Measurements from ENCODE around the gene TTC7B.
A peak's percentile ranks its signal among the peaks of the same experiment; 100 is the strongest.

The TTC7B gene

GRCh38 chr14:90491221-90491885, 324.9 kb downstream of the TTC7B start:
- Histone ChIP-seq H3K36me3 (no peaks in the 10 kb centered on the region), H3K4me3 (ENCODE audit: low read depth, low read length) (no peak overlapping the region), H3K9me3 (no peaks in the 10 kb centered on the region; the same call in 1 of the 2 replicates), H3K4me1 (peaks cover 33% of the 10 kb centered on the region), H3K27me3 (no peaks in the 10 kb centered on the region)
- DNase-seq: peak; percentile 77
- TF ChIP-seq CTCF (IDR thresholded peaks at IDR 0.05; ENCODE audit: low read depth, low read length): no peak

DNA sequence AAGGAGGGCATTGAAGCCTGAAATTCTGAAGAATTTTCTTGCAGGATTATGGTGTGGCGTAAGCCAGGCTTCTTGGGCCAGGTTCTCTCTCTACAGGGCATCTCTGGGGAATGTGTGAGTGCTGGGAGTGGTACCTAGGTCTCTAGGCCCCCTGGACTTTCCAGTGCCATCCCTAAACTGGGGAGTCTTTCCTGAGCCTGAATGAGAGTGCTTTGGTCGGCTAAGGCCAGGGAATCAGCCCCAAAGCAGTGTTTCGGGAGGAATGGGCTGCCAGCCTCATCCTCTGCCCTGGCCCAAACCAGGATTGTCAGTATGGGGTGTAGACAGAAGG, 325.5 kb downstream of the TTC7B start:
- no peaks in the 10 kb centered on the region for H3K27me3 ChIP-seq
- no peaks in the 10 kb centered on the region; the same call in 1 of the 2 replicates for H3K9me3 ChIP-seq
- TF ChIP-seq CTCF (IDR thresholded peaks at IDR 0.05; ENCODE audit: low read depth, low read length): no peak
- H3K36me3 ChIP-seq: no peaks in the 10 kb centered on the region
- no peak for DNase-seq
- H3K4me1 ChIP-seq: peaks cover 33% of the 10 kb centered on the region
- no peak overlapping the region for H3K4me3 ChIP-seq (ENCODE audit: low read depth, low read length)

DNA sequence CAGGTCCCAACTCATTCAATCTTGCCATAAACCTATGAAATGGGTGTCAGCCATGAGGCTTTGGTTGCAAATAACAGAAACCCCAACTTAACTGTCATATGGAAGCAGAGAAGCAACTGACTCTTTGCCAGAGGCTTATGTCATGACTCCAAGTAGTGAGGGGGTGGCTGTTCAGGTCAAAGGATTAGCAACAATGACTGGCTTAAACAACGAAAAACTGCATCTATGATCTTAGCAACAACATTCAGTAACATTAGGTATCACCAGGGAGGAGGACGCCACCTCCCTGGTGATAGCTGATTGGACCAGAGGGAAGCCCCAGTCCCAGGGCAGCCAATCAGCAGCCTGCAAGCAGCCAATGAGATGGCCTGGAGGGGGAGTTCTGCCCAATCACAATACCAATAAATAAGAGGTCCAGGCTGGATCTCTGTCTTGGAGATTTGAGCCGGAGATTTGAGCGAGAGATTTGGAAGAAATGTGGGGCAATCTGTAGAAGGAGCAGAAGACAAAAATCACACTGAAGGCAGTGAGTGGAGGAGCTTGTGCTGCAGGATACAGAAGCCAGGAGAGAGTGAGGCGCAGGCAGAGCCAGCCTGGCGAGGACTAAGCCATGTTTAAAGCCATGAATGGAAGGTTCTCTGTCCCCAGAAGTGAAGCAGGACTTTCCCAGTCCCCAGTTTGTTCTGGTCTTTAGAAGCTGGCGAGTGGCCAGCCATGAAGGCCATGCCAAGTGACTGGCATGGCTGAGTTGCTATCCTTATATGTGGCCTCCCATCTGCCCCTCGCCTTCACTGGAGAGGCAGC, 326.1 kb downstream of the TTC7B start:
- DNase-seq: no peak
- H3K4me1 ChIP-seq: peaks cover 33% of the 10 kb centered on the region
- H3K4me3 ChIP-seq (ENCODE audit: low read depth, low read length): no peak overlapping the region
- no peaks in the 10 kb centered on the region for H3K36me3 ChIP-seq
- no peak for TF ChIP-seq CTCF (IDR thresholded peaks at IDR 0.05; ENCODE audit: low read depth, low read length)
- H3K27me3 ChIP-seq: no peaks in the 10 kb centered on the region
- H3K9me3 ChIP-seq: no peaks in the 10 kb centered on the region; the same call in 1 of the 2 replicates

GRCh38 chr14:90489306-90489705, 326.9 kb downstream of the TTC7B start:
- Histone ChIP-seq H3K27me3 (no peaks in the 10 kb centered on the region), H3K4me1 (peaks cover 33% of the 10 kb centered on the region), H3K4me3 (ENCODE audit: low read depth, low read length) (no peak overlapping the region), H3K9me3 (no peaks in the 10 kb centered on the region; the same call in 1 of the 2 replicates), H3K36me3 (no peaks in the 10 kb centered on the region)
- no peak for TF ChIP-seq CTCF (IDR thresholded peaks at IDR 0.05; ENCODE audit: low read depth, low read length)
- no peak for DNase-seq

- no peaks in the 10 kb centered on the region; the same call in 1 of the 2 replicates for H3K9me3 ChIP-seq
- H3K4me3 ChIP-seq (ENCODE audit: low read depth, low read length): no peak overlapping the region
- DNase-seq: no peak
- no peak for TF ChIP-seq CTCF (IDR thresholded peaks at IDR 0.05; ENCODE audit: low read depth, low read length)
- peaks cover 33% of the 10 kb centered on the region for H3K4me1 ChIP-seq
- no peaks in the 10 kb centered on the region for H3K27me3 ChIP-seq
- no peaks in the 10 kb centered on the region for H3K36me3 ChIP-seq
These were observed 328.0 kb downstream of the TTC7B start for GRCh38 chr14:90488256-90488655.

DNA sequence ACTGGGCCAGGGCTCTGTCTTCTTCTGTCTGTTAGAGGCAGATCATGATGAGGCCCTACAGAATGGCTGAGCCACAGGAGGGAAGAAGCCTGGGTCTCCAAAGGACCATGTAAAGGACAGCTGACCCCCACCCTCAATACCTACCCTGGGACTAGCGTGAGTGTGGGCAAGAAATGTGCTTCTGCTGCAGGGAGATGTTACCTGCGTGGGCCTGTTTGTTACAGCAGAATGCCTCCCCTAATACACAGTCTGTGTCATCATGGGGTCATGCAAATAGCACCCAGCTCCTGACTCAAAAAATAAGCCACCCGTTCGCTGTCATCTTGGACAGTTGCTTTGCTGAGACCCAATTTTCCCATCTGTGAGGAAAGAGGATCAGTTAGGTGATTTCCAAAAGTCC, 328.8 kb downstream of the TTC7B start:
- Histone ChIP-seq H3K27me3 (no peaks in the 10 kb centered on the region), H3K4me3 (ENCODE audit: low read depth, low read length) (no peak overlapping the region), H3K4me1 (peaks cover 33% of the 10 kb centered on the region), H3K36me3 (no peaks in the 10 kb centered on the region), H3K9me3 (no peaks in the 10 kb centered on the region; the same call in 1 of the 2 replicates)
- no peak for TF ChIP-seq CTCF (IDR thresholded peaks at IDR 0.05; ENCODE audit: low read depth, low read length)
- DNase-seq: no peak

All from BE2C (cell line).